H1 (cell line): ENCODE measurements around the gene CHSY1. TPM values are rescaled to one million over a fixed set of nuclear protein-coding genes. Genes with fewer than 3 reads are reported as not detected.

Experiments
- CTCF ChIA-PET: fragments of 300-600 bp; sonication (Branson Sonifier 250); formaldehyde crosslinking; loops from one replicate; lab custom pipeline; 2021; ENCODE audit not compliant: partially characterized antibody; lab: Charles Lee
- POLR2A ChIA-PET: fragments of 300-600 bp; sonication (Branson Sonifier 250); formaldehyde crosslinking; loops from one replicate; lab custom pipeline; 2021; ENCODE audit warnings: inconsistent platforms; ENCODE audit not compliant: partially characterized antibody; lab: Charles Lee
- DNase-seq, 2 experiments: peaks; one replicate each; pipeline versions ENCODE4 v3.0.0 to v3.0.0-alpha.2; 2010 to 2022; ENCODE audit warnings: low spot score in 2 of 2, low read depth in 1 of 2, mixed read lengths in 1 of 2
- FAIRE-seq: peaks from 2 replicates; lab custom pipeline; 2011; peaks lifted over from hg19 to GRCh38; lab: Jason Lieb, UNC
- H2AFZ ChIP-seq: 2 replicates; pipeline ENCODE4 v1.8.1; 2012; ENCODE audit warnings: low read length, inconsistent platforms
- H2AK5ac ChIP-seq: 2 replicates; pipeline ENCODE4 v1.6.1; 2013; ENCODE audit warnings: low read depth, low read length
- H2BK120ac ChIP-seq: replicated peaks from 2 replicates; pipeline ENCODE3; 2013; ENCODE audit warnings: low read depth, low read length, inconsistent platforms
- H2BK12ac ChIP-seq: 2 replicates; pipeline ENCODE4 v1.6.1; 2013; ENCODE audit warnings: low read depth, low read length
- H2BK15ac ChIP-seq: 2 replicates; pipeline ENCODE4 v1.6.1; 2013; ENCODE audit warnings: low read length
- H2BK20ac ChIP-seq: 2 replicates; pipeline ENCODE4 v1.6.1; 2013; ENCODE audit warnings: low read length
- H2BK5ac ChIP-seq: 2 replicates; pipeline ENCODE4 v1.6.1; 2013; ENCODE audit warnings: low read depth, low read length
- H3K14ac ChIP-seq: 2 replicates; pipeline ENCODE4 v1.6.1; 2013; ENCODE audit warnings: inconsistent platforms; ENCODE audit not compliant: insufficient read length
- H3K18ac ChIP-seq: 2 replicates; pipeline ENCODE4 v1.6.1; 2013; ENCODE audit warnings: low read length; ENCODE audit errors: extremely low read depth
- H3K23ac ChIP-seq: 2 replicates; pipeline ENCODE4 v1.6.1; 2013; ENCODE audit warnings: inconsistent platforms; ENCODE audit not compliant: insufficient read length
- H3K23me2 ChIP-seq: 2 replicates; pipeline ENCODE4 v1.6.1; 2013; ENCODE audit warnings: low read depth, low read length
- H3K27ac ChIP-seq: 2 replicates; pipeline ENCODE4 v1.6.1; 2011; ENCODE audit warnings: low read depth, low read length, inconsistent platforms
- H3K27me3 ChIP-seq, 4 experiments: replicated peaks in 1 of 4; 1 replicate in 1 of 4; 2 replicates in 3 of 4; pipeline versions ENCODE4 v1.6.1 to v1.8.1; 2011 to 2013; ENCODE audit warnings: low read length in 3 of 4, mild to moderate bottlenecking in 3 of 4, inconsistent platforms in 2 of 4, mixed read lengths in 2 of 4, moderate library complexity in 1 of 4; ENCODE audit not compliant: control insufficient read depth in 3 of 4, insufficient read depth in 3 of 4; ENCODE audit errors: extremely low read depth in 1 of 4
- H3K36me3 ChIP-seq, 4 experiments: 2 replicates each; pipeline versions ENCODE4 v1.6.1 to v1.8.1; 2011 to 2013; ENCODE audit warnings: mild to moderate bottlenecking in 4 of 4, low read length in 3 of 4, moderate library complexity in 2 of 4, control low read depth in 1 of 4, inconsistent platforms in 1 of 4; ENCODE audit not compliant: insufficient read depth in 4 of 4, control insufficient read depth in 2 of 4
- H3K4ac ChIP-seq: replicated peaks from 2 replicates; pipeline ENCODE3; 2013; ENCODE audit warnings: low read length, low read depth, mixed read lengths, inconsistent platforms; ENCODE audit not compliant: insufficient read length
- H3K4me1 ChIP-seq, 4 experiments: replicated peaks in 1 of 4; 1 replicate in 1 of 4; 2 replicates in 3 of 4; pipeline versions ENCODE4 v1.6.1 to v1.8.1; 2011 to 2013; ENCODE audit warnings: low read length in 3 of 4, inconsistent platforms in 2 of 4, mixed read lengths in 1 of 4; ENCODE audit not compliant: insufficient read depth in 4 of 4, control insufficient read depth in 3 of 4
- H3K4me2 ChIP-seq, 2 experiments: 2 replicates each; pipeline versions ENCODE4 v1.6.1 to v1.8.1; 2011 to 2013; ENCODE audit warnings: low read depth in 2 of 2, low read length in 2 of 2, control low read depth in 1 of 2, inconsistent platforms in 1 of 2, mild to moderate bottlenecking in 1 of 2; ENCODE audit not compliant: insufficient read depth in 1 of 2
- H3K4me3 ChIP-seq, 4 experiments: fragments of 200-600, 300-600 bp in 1 of 4; sonication (generic), shearing (Covaris generic), sonication (Bioruptor Twin) in 1 of 4; 2 replicates each; pipeline versions ENCODE4 v1.5.1 to v1.8.1; 2011 to 2016; ENCODE audit warnings: low read length in 4 of 4, low read depth in 3 of 4, control low read depth in 2 of 4, inconsistent platforms in 2 of 4, mild to moderate bottlenecking in 2 of 4, mixed read lengths in 1 of 4, moderate library complexity in 1 of 4; ENCODE audit not compliant: insufficient read depth in 2 of 4; ENCODE audit errors: extremely low read depth in 1 of 4
- H3K56ac ChIP-seq: replicated peaks from 2 replicates; pipeline ENCODE3; 2013; ENCODE audit warnings: low read depth, mild to moderate bottlenecking, mixed read lengths, low read length, inconsistent platforms; ENCODE audit not compliant: insufficient read length
- H3K79me1 ChIP-seq: 2 replicates; pipeline ENCODE4 v1.6.1; 2013; ENCODE audit warnings: low read depth, low read length, control low read depth
- H3K79me2 ChIP-seq, 2 experiments: 2 replicates each; pipeline versions ENCODE4 v1.6.1 to v1.8.1; 2012 to 2013; ENCODE audit warnings: low read length in 2 of 2, mild to moderate bottlenecking in 2 of 2, inconsistent platforms in 1 of 2; ENCODE audit not compliant: insufficient read depth in 2 of 2, control insufficient read depth in 1 of 2
- H3K9ac ChIP-seq, 4 experiments: replicated peaks in 1 of 4; 1 replicate in 1 of 4; 2 replicates in 3 of 4; pipeline versions ENCODE4 v1.6.1 to v1.8.1; 2011 to 2013; ENCODE audit warnings: low read depth in 3 of 4, low read length in 3 of 4, control low read depth in 2 of 4, mild to moderate bottlenecking in 2 of 4, moderate library complexity in 2 of 4, inconsistent platforms in 1 of 4; ENCODE audit errors: extremely low read depth in 1 of 4
- H3K9me3 ChIP-seq, 2 experiments: 2 replicates each; pipeline versions ENCODE4 v1.6.1 to v1.8.1; 2012 to 2013; ENCODE audit warnings: mild to moderate bottlenecking in 2 of 2, moderate library complexity in 2 of 2, control low read depth in 1 of 2, inconsistent platforms in 1 of 2, low read depth in 1 of 2, low read length in 1 of 2, mixed read lengths in 1 of 2; ENCODE audit not compliant: insufficient read depth in 2 of 2
- H4K20me1 ChIP-seq, 2 experiments: replicated peaks in 1 of 2; 2 replicates each; pipeline versions ENCODE3 to v1.8.1; 2011 to 2013; ENCODE audit warnings: inconsistent platforms in 2 of 2, low read length in 2 of 2, mild to moderate bottlenecking in 1 of 2; ENCODE audit not compliant: insufficient read depth in 2 of 2, control insufficient read depth in 1 of 2
- H4K5ac ChIP-seq: 2 replicates; pipeline ENCODE4 v1.6.1; 2013; ENCODE audit warnings: low read length, low read depth, mixed read lengths, inconsistent platforms; ENCODE audit not compliant: insufficient read length
- H4K8ac ChIP-seq: 2 replicates; pipeline ENCODE4 v1.8.0; 2013; ENCODE audit warnings: mild to moderate bottlenecking, moderate library complexity, low read length, inconsistent platforms; ENCODE audit not compliant: insufficient read depth; ENCODE audit errors: extremely low read depth
- H4K91ac ChIP-seq: replicated peaks from 2 replicates; pipeline ENCODE3; 2013; ENCODE audit warnings: low read length, mixed read lengths, inconsistent platforms; ENCODE audit not compliant: insufficient read length
- ATF2 ChIP-seq: IDR thresholded peaks from 2 replicates; pipeline ENCODE4 v1.6.1; 2012; ENCODE audit warnings: low read length, inconsistent platforms
- CTCF ChIP-seq, 3 experiments: IDR thresholded peaks; 1 replicate in 2 of 3; 2 replicates in 1 of 3; pipeline versions ENCODE4 v1.5.1 to v1.6.1; 2011; ENCODE audit warnings: low read length in 3 of 3, mild to moderate bottlenecking in 3 of 3, inconsistent platforms in 2 of 3, low read depth in 1 of 3, moderate library complexity in 1 of 3; ENCODE audit not compliant: insufficient read depth in 1 of 3; ENCODE audit errors: control extremely low read depth in 1 of 3
- KDM1A ChIP-seq: fragments of 200-600, 300-600 bp; sonication (generic); IDR thresholded peaks from 2 replicates; pipeline ENCODE4 v1.7.1; 2016; ENCODE audit warnings: mild to moderate bottlenecking, low read length, borderline replicate concordance
- MAFK ChIP-seq: IDR thresholded peaks from 2 replicates; pipeline ENCODE4 v1.6.1; 2012; ENCODE audit warnings: low read depth, mild to moderate bottlenecking, improper control_type of control experiment, low read length
- NANOG ChIP-seq: IDR thresholded peaks from 2 replicates; pipeline ENCODE4 v1.6.1; 2011; ENCODE audit warnings: low read length, low read depth, mild to moderate bottlenecking, inconsistent platforms; ENCODE audit not compliant: insufficient read depth, poor library complexity, severe bottlenecking
- RAD21 ChIP-seq, 2 experiments: IDR thresholded peaks in 1 of 2; conservative IDR thresholded peaks in 1 of 2; 2 replicates each; pipeline ENCODE4 v1.6.1; 2011; ENCODE audit warnings: low read depth in 2 of 2, low read length in 2 of 2, improper control_type of control experiment in 1 of 2, inconsistent platforms in 1 of 2, mild to moderate bottlenecking in 1 of 2, moderate library complexity in 1 of 2
- SIRT6 ChIP-seq: IDR thresholded peaks from one replicate; pipeline ENCODE4 v1.7.1; 2012; ENCODE audit warnings: low read length, inconsistent platforms
- TEAD4 ChIP-seq: IDR thresholded peaks from 2 replicates; pipeline ENCODE4 v1.6.1; 2012; ENCODE audit warnings: low read depth, low read length, inconsistent platforms, mixed read lengths
- WGBS, 2 experiments: shearing (Covaris generic) in 1 of 2; methylation state at CpG; one replicate each; pipeline versions ENCODE4 v1.1.6 to v1.1.7; 2013 to 2015; ENCODE audit warnings: low lambda C conversion rate in 2 of 2, mixed read lengths in 2 of 2, inconsistent platforms in 1 of 2, low coverage in 1 of 2, missing lambda C conversion rate in 1 of 2; ENCODE audit not compliant: insufficient replicate concordance in 2 of 2, insufficient coverage in 1 of 2, insufficient read length in 1 of 2; ENCODE audit errors: extremely low coverage in 1 of 2, missing lambda C conversion rate in 1 of 2; 5-methylcytosine and 5-hydroxymethylcytosine counted together
- polyA plus RNA-seq, 7 experiments: library from polyadenylated mRNA; depleted of rRNA in 3 of 7; stranded (reverse) in 5 of 7; unstranded in 2 of 7; fragments of >200 nt in 5 of 7; fragments of 200-250 nt in 2 of 7; gene quantifications; 1 replicate in 5 of 7; 2 replicates in 1 of 7; 4 replicates in 1 of 7; pipeline versions ENCODE4 v1.2.1 to v1.2.3, GENCODE V29; 2011 to 2013; ENCODE audit warnings: missing spikeins in 2 of 7, mixed read lengths in 2 of 7
- total RNA-seq: library from RNA; stranded (reverse); fragmentation: NEBNext Ultra II Directional; extraction: Animal tissue kit (Norgen Biotek cat#: 25700); gene quantifications from 2 replicates; pipeline ENCODE4 v1.2.1, GENCODE V29; 2021

The CHSY1 gene
- total and polyA plus RNA-seq, 2 of the 8 experiments (the other 6 are each of a cell fraction or from before 2014, with no cell fraction given) = 24.9 to 60.7 TPM

DNA sequence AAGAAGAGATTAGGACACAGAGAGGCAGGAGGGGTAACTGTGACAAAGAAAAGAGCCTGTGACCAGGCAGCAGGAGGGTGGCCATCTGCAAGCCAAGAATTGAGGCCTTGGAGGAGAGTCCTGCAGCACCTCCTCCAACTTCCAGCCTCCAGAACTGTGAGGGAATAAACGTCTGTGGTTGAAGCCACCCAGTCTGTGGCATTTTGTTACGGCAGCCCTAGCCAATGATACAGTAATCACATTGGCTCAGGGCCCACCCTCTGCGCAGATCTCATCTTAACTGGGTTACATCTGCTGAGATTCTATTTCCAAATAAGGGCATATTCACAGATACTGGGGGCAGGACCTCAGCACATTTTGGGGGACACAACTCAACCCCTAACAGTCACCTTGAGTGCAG is 14.2 kb upstream of the CHSY1 start:
- Histone ChIP-seq H3K27ac (no peak overlapping the region), H3K4ac (no peak overlapping the region), H3K36me3 (peaks cover 0 to 8% (median 5%) of the 10 kb centered on the region in 4 experiments; a peak in 5 of 8 replicates), H3K18ac (no peak overlapping the region), H2AK5ac (no peak overlapping the region), H4K5ac (no peak overlapping the region), H3K9ac (no peak overlapping the region), H3K23me2 (no peaks in the 10 kb centered on the region), H3K27me3 (no peaks in the 10 kb centered on the region), H3K4me3 (no peak overlapping the region), H3K14ac (no peak overlapping the region), H3K9me3 (no peaks in the 10 kb centered on the region), H3K23ac (no peak overlapping the region), H3K79me1 (no peaks in the 10 kb centered on the region), H4K8ac (no peak overlapping the region), H2AFZ (no peak overlapping the region), H2BK12ac (no peak overlapping the region), H2BK5ac (no peak overlapping the region), H2BK120ac (no peak overlapping the region), H3K4me2 (no peak overlapping the region), H4K20me1 (peaks cover 0 to 2% of the 10 kb centered on the region in 2 experiments), H4K91ac (no peak overlapping the region), H3K56ac (no peak overlapping the region), H3K79me2 (no peaks in the 10 kb centered on the region), H3K4me1 (peaks cover 0 to 2% (median 0%) of the 10 kb centered on the region in 4 experiments; a peak in 1 of 7 replicates), H2BK15ac (no peak overlapping the region), H2BK20ac (no peak overlapping the region)
- FAIRE-seq = no peak
- CTCF ChIA-PET = interaction anchor here (0.6 to 6.3 kb wide), 9 partner anchors 10 to 457 kb away, joined by 3 to 62 read pairs (median 7); no protein-coding TSS in a partner anchor
- POLR2A ChIA-PET = interaction anchor here (0.6 to 2.7 kb wide), 4 partner anchors 8 to 186 kb away, joined by 3 to 9 read pairs (median 4); partner anchors contain the start of gene CHSY1
- WGBS, 2 experiments = 70% methylated on average over 3 of the region's 3 CpGs; no CpG with 5 or more reads in 1 of the 2 experiments
- DNase-seq = no peak
- TF ChIP-seq SIRT6 (no peak), RAD21 (IDR thresholded peaks at IDR 0.05 in 1 of 2, conservative IDR thresholded peaks at IDR 0.05 in 1 of 2; ENCODE audit: low read depth in 2 of 2, low read length in 2 of 2) (no peak), NANOG (no peak), TEAD4 (no peak), KDM1A (no peak), MAFK (no peak), ATF2 (no peak), CTCF (IDR thresholded peaks at IDR 0.05; ENCODE audit: control extremely low read depth in 1 of 3, insufficient read depth in 1 of 3, low read depth in 1 of 3, low read length in 3 of 3) (no peak)
